IMR-90 (cell line): ENCODE results near the gene LMAN2. TPM values are rescaled to one million over a fixed set of nuclear protein-coding genes. Genes with fewer than 3 reads are reported as not detected.

Experiments used
- ATAC-seq: fragments of 200-7000 bp; cut with Tn5 transposase; 2 replicates; pipeline ENCODE4 v1.9.1; 2020; ENCODE audit warnings: low read depth, mild to moderate bottlenecking, moderate library complexity
- BruUV-seq: library from RNA; stranded (reverse); fragments of 400-500 nt; replicated peaks from 2 replicates; lab custom pipeline; 2021; lab: Mats Ljungman, UMichigan
- CTCF ChIA-PET: fragments of 300-600 bp; formaldehyde crosslinking; extraction: SDS; loops from one replicate; lab custom pipeline; 2021; ENCODE audit warnings: antibody characterized with exemption; lab: Yijun Ruan, JAX
- POLR2A ChIA-PET: fragments of 300-600 bp; sonication (Branson Sonifier 250); formaldehyde crosslinking; loops from one replicate; lab custom pipeline; 2022; ENCODE audit warnings: antibody characterized with exemption; ENCODE audit not compliant: unreplicated experiment; lab: Charles Lee
- DNase-seq: peaks from one replicate; pipeline ENCODE4 v3.0.0; 2013
- H2AFZ ChIP-seq: replicated peaks from 2 replicates; pipeline ENCODE3; 2013; ENCODE audit warnings: low read length, mild to moderate bottlenecking; ENCODE audit not compliant: poor library complexity
- H2AK5ac ChIP-seq: 2 replicates; pipeline ENCODE4 v1.6.1; 2013; ENCODE audit warnings: low read depth, low read length, inconsistent platforms
- H2AK9ac ChIP-seq: replicated peaks from 2 replicates; pipeline ENCODE3; 2013; ENCODE audit warnings: mild to moderate bottlenecking, low read depth, low read length, moderate library complexity; ENCODE audit not compliant: poor library complexity
- H2BK120ac ChIP-seq: 2 replicates; pipeline ENCODE4 v1.6.1; 2013; ENCODE audit warnings: low read depth, low read length, inconsistent platforms
- H2BK15ac ChIP-seq: 3 replicates; pipeline ENCODE4 v1.6.1; 2013; ENCODE audit warnings: low read depth, low read length, inconsistent platforms
- H2BK20ac ChIP-seq: 2 replicates; pipeline ENCODE4 v1.6.1; 2013; ENCODE audit warnings: low read depth, mild to moderate bottlenecking, inconsistent platforms, low read length, moderate library complexity
- H2BK5ac ChIP-seq: 2 replicates; pipeline ENCODE4 v1.6.1; 2013; ENCODE audit warnings: mild to moderate bottlenecking, low read depth, low read length, inconsistent platforms; ENCODE audit not compliant: poor library complexity, severe bottlenecking
- H3K14ac ChIP-seq: replicated peaks from 2 replicates; pipeline ENCODE4 v1.6.1; 2013; ENCODE audit warnings: low read depth, low read length, inconsistent platforms
- H3K18ac ChIP-seq: 2 replicates; pipeline ENCODE4 v1.6.1; 2013; ENCODE audit warnings: low read depth, low read length, control low read depth
- H3K23ac ChIP-seq: 2 replicates; pipeline ENCODE4 v1.6.1; 2013; ENCODE audit warnings: low read depth, low read length, inconsistent platforms
- H3K27ac ChIP-seq: 2 replicates; pipeline ENCODE4 v1.5.1; 2013; ENCODE audit warnings: mild to moderate bottlenecking, control low read depth, low read length; ENCODE audit not compliant: insufficient read depth
- H3K27me3 ChIP-seq: 2 replicates; pipeline ENCODE4 v1.6.1; 2013; ENCODE audit warnings: low read length; ENCODE audit not compliant: control insufficient read depth, insufficient read depth
- H3K36me3 ChIP-seq: 2 replicates; pipeline ENCODE4 v1.6.1; 2013; ENCODE audit warnings: low read length, mixed read lengths; ENCODE audit not compliant: control insufficient read depth, insufficient read depth
- H3K4ac ChIP-seq: 2 replicates; pipeline ENCODE4 v1.6.1; 2013; ENCODE audit warnings: low read depth, low read length, inconsistent platforms
- H3K4me1 ChIP-seq: 2 replicates; pipeline ENCODE4 v1.6.1; 2013; ENCODE audit warnings: low read length, mixed read lengths; ENCODE audit not compliant: control insufficient read depth, insufficient read depth
- H3K4me2 ChIP-seq: 2 replicates; pipeline ENCODE4 v1.6.1; 2013; ENCODE audit warnings: low read depth, mild to moderate bottlenecking, control low read depth, low read length, moderate library complexity
- H3K4me3 ChIP-seq: 2 replicates; pipeline ENCODE4 v1.5.1; 2013; ENCODE audit warnings: low read depth, mild to moderate bottlenecking, control low read depth, low read length, moderate library complexity; ENCODE audit not compliant: insufficient read depth
- H3K56ac ChIP-seq: 2 replicates; pipeline ENCODE4 v1.6.1; 2013; ENCODE audit warnings: low read length, inconsistent platforms; ENCODE audit not compliant: insufficient read depth; ENCODE audit errors: extremely low read depth
- H3K79me1 ChIP-seq, 2 experiments: 2 replicates each; pipeline ENCODE4 v1.6.1; 2013; ENCODE audit warnings: low read length in 2 of 2, inconsistent platforms in 1 of 2, low read depth in 1 of 2
- H3K9ac ChIP-seq: 2 replicates; pipeline ENCODE4 v1.6.1; 2013; ENCODE audit warnings: low read depth, low read length, control low read depth
- H3K9me1 ChIP-seq: 2 replicates; pipeline ENCODE4 v1.6.1; 2013; ENCODE audit warnings: low read length, inconsistent platforms; ENCODE audit not compliant: insufficient read depth
- H3K9me3 ChIP-seq: 2 replicates; pipeline ENCODE4 v1.6.1; 2013; ENCODE audit warnings: low read length; ENCODE audit not compliant: control insufficient read depth, insufficient read depth
- H4K20me1 ChIP-seq: 2 replicates; pipeline ENCODE4 v1.6.1; 2013; ENCODE audit warnings: low read length, inconsistent platforms; ENCODE audit not compliant: insufficient read depth
- H4K5ac ChIP-seq: 2 replicates; pipeline ENCODE4 v1.6.1; 2013; ENCODE audit warnings: mild to moderate bottlenecking, low read depth, low read length, control low read depth
- H4K8ac ChIP-seq, 2 experiments: 2 replicates each; pipeline ENCODE4 v1.6.1; 2013; ENCODE audit warnings: low read depth in 2 of 2, low read length in 2 of 2, control low read depth in 1 of 2, inconsistent platforms in 1 of 2
- H4K91ac ChIP-seq: 2 replicates; pipeline ENCODE4 v1.6.1; 2013; ENCODE audit warnings: low read depth, low read length, inconsistent platforms; ENCODE audit not compliant: insufficient read depth
- MAZ ChIP-seq: IDR thresholded peaks from 2 replicates; pipeline ENCODE4 v1.6.1; 2012; ENCODE audit warnings: low read depth, mild to moderate bottlenecking, low read length, improper control_type of control experiment, moderate library complexity, borderline replicate concordance
- WGBS, 2 experiments: methylation state at CpG; one replicate each; pipeline versions ENCODE4 v1.1.5 to v1.1.7; 2013; ENCODE audit warnings: missing lambda C conversion rate in 2 of 2; ENCODE audit not compliant: insufficient read length in 1 of 2; ENCODE audit errors: extremely low coverage in 2 of 2; 5-methylcytosine and 5-hydroxymethylcytosine counted together
- dilution Hi-C: fragments of 300-500 bp; cut with HindIII; formaldehyde crosslinking; loops from one replicate; pipeline ENCODE4 v1.14.3; 2018; ENCODE audit warnings: low sequenced_read_pairs; ENCODE audit not compliant: unreplicated experiment
- in situ Hi-C: fragments of 300-500 bp; cut with MboI; formaldehyde crosslinking; loops from 3 replicates; pipeline ENCODE4 v1.14.3; 2019; ENCODE audit warnings: low sequenced_read_pairs, inconsistent platforms, mixed read lengths
- intact Hi-C: fragments of 100-400 bp; cut with micrococcal nuclease; formaldehyde crosslinking; loops from 2 replicates; pipeline ENCODE4 v1.10.0; 2022
- polyA plus RNA-seq, 3 experiments: library from polyadenylated mRNA; depleted of rRNA; stranded (reverse); fragments of >200 nt; gene quantifications; 2 replicates each; pipeline ENCODE4 v1.2.3, GENCODE V29; 2012; ENCODE audit warnings: low replicate concordance in 1 of 3
- total RNA-seq: library from RNA; depleted of rRNA; stranded (reverse); fragments of >200 nt; gene quantifications from 2 replicates; pipeline ENCODE4 v1.2.3, GENCODE V29; 2012

LMAN2 gene
- total and polyA plus RNA-seq, 2 of the 4 experiments (the other 2 are of a cell fraction): 253 to 303 TPM

DNA sequence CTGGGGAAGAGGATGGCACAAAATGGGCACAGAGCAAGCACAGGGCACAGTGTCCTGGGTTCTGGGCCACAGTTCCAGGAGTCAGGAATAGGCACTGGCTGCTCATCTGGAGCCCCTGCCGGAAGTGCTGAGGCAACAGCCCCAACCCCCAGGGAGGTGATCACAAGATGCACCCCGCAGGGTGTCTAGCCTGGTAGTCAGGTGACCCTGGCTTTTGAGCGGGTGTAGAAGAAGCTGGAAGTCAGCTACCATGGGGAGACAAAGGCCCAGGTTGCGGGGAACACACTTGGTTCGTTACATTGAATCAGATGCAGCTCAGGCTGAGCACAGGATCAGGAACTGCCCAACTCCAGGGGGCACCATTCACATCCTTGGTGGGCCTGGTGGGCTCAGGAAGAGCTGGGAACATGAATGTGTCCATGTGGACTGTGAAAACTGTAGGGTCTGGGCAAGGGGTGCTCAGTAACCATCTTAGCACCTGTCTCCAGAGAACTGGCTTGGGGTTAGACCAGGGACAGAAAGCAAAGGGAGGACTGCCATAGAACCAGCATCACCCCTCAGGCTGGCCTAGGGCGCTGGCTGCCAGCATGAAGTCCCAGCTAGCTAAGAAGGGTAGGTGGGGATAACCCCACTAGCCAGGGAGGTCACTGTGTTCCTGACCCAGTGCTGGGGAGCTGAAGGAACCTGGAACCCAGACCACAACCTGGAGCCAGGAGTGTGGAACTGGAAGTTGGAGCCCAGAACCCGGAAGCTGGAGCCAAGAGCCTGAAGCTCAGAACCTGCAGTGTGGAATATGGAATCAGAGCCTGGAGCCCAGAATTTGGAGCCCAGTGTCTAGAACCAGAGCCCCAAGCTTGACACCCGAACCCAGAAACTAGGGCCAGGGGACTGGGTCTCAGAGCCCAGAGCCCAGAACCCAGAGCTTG, 26.6 kb upstream of the LMAN2 start:
- no peak overlapping the region for H3K56ac ChIP-seq
- 0 out of 2 replicates have a peak overlapping the region, but pooled peaks have one; percentile 49 for H2BK20ac ChIP-seq
- no peak overlapping the region for H3K14ac ChIP-seq
- TF ChIP-seq MAZ: no peak
- no peak overlapping the region for H3K27ac ChIP-seq
- H2AFZ ChIP-seq: no peak overlapping the region
- WGBS, 2 experiments: 91% methylated on average over 4 of the region's 8 CpGs; no CpG with 5 or more reads in 1 of the 2 experiments
- no peak overlapping the region for H3K23ac ChIP-seq
- no peak overlapping the region for H3K4me2 ChIP-seq
- no peaks in the 10 kb centered on the region; the same call in 1 of the 2 replicates for H4K20me1 ChIP-seq
- peaks cover 6% of the 10 kb centered on the region; the same call in 1 of the 2 replicates for H3K9me1 ChIP-seq
- H3K4ac ChIP-seq: no peak overlapping the region; the same call in 1 of the 2 replicates
- intact Hi-C loops: no loop called here
- H2AK9ac ChIP-seq: no peak overlapping the region
- no peak overlapping the region for H3K9ac ChIP-seq
- POLR2A ChIA-PET: no interaction called here
- H2AK5ac ChIP-seq: peak overlapping the region; percentile 24; the same call in 1 of the 2 replicates
- H3K9me3 ChIP-seq: no peaks in the 10 kb centered on the region
- BruUV-seq: no TSS peak
- no peaks in the 10 kb centered on the region for H3K36me3 ChIP-seq
- in situ Hi-C loops: no loop called here
- 0 out of 2 replicates have a peak overlapping the region, but pooled peaks have one; percentile 26 for H4K91ac ChIP-seq
- H3K27me3 ChIP-seq: peaks cover 17% of the 10 kb centered on the region
- H3K4me3 ChIP-seq: no peak overlapping the region
- no peak overlapping the region for H4K5ac ChIP-seq
- H2BK5ac ChIP-seq: no peak overlapping the region
- dilution Hi-C loops: no loop called here
- no peaks in the 10 kb centered on the region for H3K79me1 ChIP-seq
- no peak overlapping the region for H3K18ac ChIP-seq
- H2BK15ac ChIP-seq: peak overlapping the region; percentile 71; the same call in 1 of the 3 replicates
- ATAC-seq (no peak), DNase-seq (no peak)
- H2BK120ac ChIP-seq: peak overlapping the region; percentile 18; the same call in 1 of the 2 replicates
- no peak overlapping the region for H4K8ac ChIP-seq
- peaks cover 9% of the 10 kb centered on the region; the same call in 1 of the 2 replicates for H3K4me1 ChIP-seq
- CTCF ChIA-PET: interaction anchor here (2.4 kb wide), 1 partner anchor 11 kb away, joined by 14 read pairs; no protein-coding TSS in a partner anchor
